ENCODE data around the gene BCOR.

DNA sequence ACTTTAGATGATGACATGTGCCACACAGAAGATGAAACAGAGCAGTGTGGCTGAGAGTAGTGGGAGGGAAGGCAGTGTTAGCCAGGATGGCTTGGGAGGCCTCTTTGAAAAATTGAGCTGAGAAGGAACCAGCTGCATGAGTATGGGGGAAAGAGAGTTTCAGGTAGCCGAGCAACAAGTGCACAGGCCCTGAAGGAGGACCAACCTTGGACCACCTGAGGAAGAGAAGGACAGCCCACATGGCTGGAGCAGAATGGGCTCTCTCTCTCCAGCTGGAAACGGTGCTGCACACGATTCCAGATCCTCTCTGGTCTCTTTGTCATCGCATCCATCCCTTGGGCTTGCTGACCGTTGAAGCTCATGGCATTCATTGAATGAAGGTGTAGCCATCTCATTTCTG is 23.9 kb upstream of the BCOR start:
- TF ChIP-seq, protein P1, sequence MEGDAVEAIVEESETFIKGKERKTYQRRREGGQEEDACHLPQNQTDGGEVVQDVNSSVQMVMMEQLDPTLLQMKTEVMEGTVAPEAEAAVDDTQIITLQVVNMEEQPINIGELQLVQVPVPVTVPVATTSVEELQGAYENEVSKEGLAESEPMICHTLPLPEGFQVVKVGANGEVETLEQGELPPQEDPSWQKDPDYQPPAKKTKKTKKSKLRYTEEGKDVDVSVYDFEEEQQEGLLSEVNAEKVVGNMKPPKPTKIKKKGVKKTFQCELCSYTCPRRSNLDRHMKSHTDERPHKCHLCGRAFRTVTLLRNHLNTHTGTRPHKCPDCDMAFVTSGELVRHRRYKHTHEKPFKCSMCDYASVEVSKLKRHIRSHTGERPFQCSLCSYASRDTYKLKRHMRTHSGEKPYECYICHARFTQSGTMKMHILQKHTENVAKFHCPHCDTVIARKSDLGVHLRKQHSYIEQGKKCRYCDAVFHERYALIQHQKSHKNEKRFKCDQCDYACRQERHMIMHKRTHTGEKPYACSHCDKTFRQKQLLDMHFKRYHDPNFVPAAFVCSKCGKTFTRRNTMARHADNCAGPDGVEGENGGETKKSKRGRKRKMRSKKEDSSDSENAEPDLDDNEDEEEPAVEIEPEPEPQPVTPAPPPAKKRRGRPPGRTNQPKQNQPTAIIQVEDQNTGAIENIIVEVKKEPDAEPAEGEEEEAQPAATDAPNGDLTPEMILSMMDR (conservative IDR thresholded peaks at IDR 0.05), result no peak
- no peak for TF ChIP-seq EZH2 (IDR thresholded peaks at IDR 0.05; ENCODE audit: low read depth)

Measured in PC-9 (cell line).